PC-3 (cell line): ENCODE measurements around the gene SFI1.

Experiments used
- EZH2 ChIP-seq: fragments of 300-600 bp; sonication (generic); IDR thresholded peaks from one replicate; pipeline ENCODE4 v1.6.1; 2017; ENCODE audit warnings: antibody characterized with exemption, mild to moderate bottlenecking, low read length; ENCODE audit not compliant: unreplicated experiment
- EZH2phosphoT487 ChIP-seq: fragments of 300-600 bp; sonication (generic); IDR thresholded peaks from 2 replicates; pipeline ENCODE4 v1.6.1; 2018; ENCODE audit warnings: mild to moderate bottlenecking, antibody characterized with exemption, low read length, borderline replicate concordance
- TF ChIP-seq, protein P1 (sequence below): fragments of 300-600 bp; sonication (generic); conservative IDR thresholded peaks from 2 replicates; pipeline ENCODE4 v1.5.1; 2017; ENCODE audit warnings: antibody characterized with exemption, low read depth, mild to moderate bottlenecking, low read length

GRCh38 chr22:31566484-31566883 is 70.1 kb downstream of the SFI1 start:
- TF ChIP-seq, protein P1, sequence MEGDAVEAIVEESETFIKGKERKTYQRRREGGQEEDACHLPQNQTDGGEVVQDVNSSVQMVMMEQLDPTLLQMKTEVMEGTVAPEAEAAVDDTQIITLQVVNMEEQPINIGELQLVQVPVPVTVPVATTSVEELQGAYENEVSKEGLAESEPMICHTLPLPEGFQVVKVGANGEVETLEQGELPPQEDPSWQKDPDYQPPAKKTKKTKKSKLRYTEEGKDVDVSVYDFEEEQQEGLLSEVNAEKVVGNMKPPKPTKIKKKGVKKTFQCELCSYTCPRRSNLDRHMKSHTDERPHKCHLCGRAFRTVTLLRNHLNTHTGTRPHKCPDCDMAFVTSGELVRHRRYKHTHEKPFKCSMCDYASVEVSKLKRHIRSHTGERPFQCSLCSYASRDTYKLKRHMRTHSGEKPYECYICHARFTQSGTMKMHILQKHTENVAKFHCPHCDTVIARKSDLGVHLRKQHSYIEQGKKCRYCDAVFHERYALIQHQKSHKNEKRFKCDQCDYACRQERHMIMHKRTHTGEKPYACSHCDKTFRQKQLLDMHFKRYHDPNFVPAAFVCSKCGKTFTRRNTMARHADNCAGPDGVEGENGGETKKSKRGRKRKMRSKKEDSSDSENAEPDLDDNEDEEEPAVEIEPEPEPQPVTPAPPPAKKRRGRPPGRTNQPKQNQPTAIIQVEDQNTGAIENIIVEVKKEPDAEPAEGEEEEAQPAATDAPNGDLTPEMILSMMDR = no peak
- TF ChIP-seq EZH2 = no peak
- TF ChIP-seq EZH2phosphoT487 = no peak
